KG1 (cell line): ENCODE measurements around the gene TTC7B.

Experiments
- DNase-seq: peaks from one replicate; lab custom pipeline; 2025; lab: John Stamatoyannopoulos, UW

The TTC7B gene

GRCh38 chr14:90488256-90488655, 328.0 kb downstream of the TTC7B start:
- no peak for DNase-seq

GRCh38 chr14:90487462-90487861, 328.8 kb downstream of the TTC7B start:
- DNase-seq = no peak

GRCh38 chr14:90487031-90487430, 329.2 kb downstream of the TTC7B start:
- no peak for DNase-seq

- DNase-seq = no peak
These were observed 331.9 kb downstream of the TTC7B start for GRCh38 chr14:90484291-90484690.

GRCh38 chr14:90483571-90483974, 332.7 kb downstream of the TTC7B start:
- no peak for DNase-seq

GRCh38 chr14:90483117-90483516, 333.1 kb downstream of the TTC7B start:
- no peak for DNase-seq

GRCh38 chr14:90475298-90475697, 340.9 kb downstream of the TTC7B start:
- no peak for DNase-seq
